HepG2 (cell line): Measurements from ENCODE around the gene VPS13D. TPM values are rescaled to one million over a fixed set of nuclear protein-coding genes. Genes with fewer than 3 reads are reported as not detected.

Experiments used
- CREB1 ChIP-seq, 2 experiments: fragments of 450-650 bp in 1 of 2; IDR thresholded peaks; 2 replicates each; pipeline ENCODE4 v1.6.1; 2016 to 2017; ENCODE audit warnings: control low read depth in 1 of 2, mild to moderate bottlenecking in 1 of 2, missing compliant biosample characterization in 1 of 2, missing genetic modification characterization in 1 of 2
- DNMT3B ChIP-seq: conservative IDR thresholded peaks from 2 replicates; pipeline ENCODE4 v1.6.1; 2016; ENCODE audit warnings: missing biosample characterization, control low read depth
- GABPA ChIP-seq, 2 experiments: IDR thresholded peaks; 2 replicates each; pipeline ENCODE4 v1.6.1; 2011 to 2016; ENCODE audit warnings: low read depth in 2 of 2, low read length in 1 of 2, missing biosample characterization in 1 of 2, missing genetic modification characterization in 1 of 2
- POGK ChIP-seq: sonication (generic); formaldehyde crosslinking; conservative IDR thresholded peaks from 2 replicates; pipeline ENCODE4 v1.8.0; 2022; ENCODE audit warnings: mild to moderate bottlenecking, moderate library complexity, missing genetic modification reagents
- POLR2A ChIP-seq, 2 experiments: IDR thresholded peaks; 2 replicates each; pipeline ENCODE4 v1.6.1; 2011; ENCODE audit warnings: low read depth in 2 of 2, low read length in 2 of 2, mild to moderate bottlenecking in 1 of 2, moderate library complexity in 1 of 2; ENCODE audit not compliant: insufficient read depth in 1 of 2
- RNF2 ChIP-seq: fragments of 450-650 bp; conservative IDR thresholded peaks from 2 replicates; pipeline ENCODE4 v1.6.1; 2016; ENCODE audit warnings: low read depth
- SAP130 ChIP-seq: IDR thresholded peaks from 2 replicates; pipeline ENCODE4 v1.6.1; 2016; ENCODE audit warnings: low read depth
- SMAD9 ChIP-seq: sonication (generic); formaldehyde crosslinking; IDR thresholded peaks from 2 replicates; pipeline ENCODE4 v1.5.1; 2020; ENCODE audit warnings: mild to moderate bottlenecking, missing genetic modification reagents
- TEAD3 ChIP-seq: optimal IDR thresholded peaks from 2 replicates; pipeline ENCODE3; 2016; ENCODE audit warnings: borderline replicate concordance
- ZMAT3 ChIP-seq: sonication (generic); formaldehyde crosslinking; conservative IDR thresholded peaks from 2 replicates; pipeline ENCODE4 v1.7.0; 2021; ENCODE audit warnings: missing genetic modification reagents
- ZNF782 ChIP-seq: sonication (generic); formaldehyde crosslinking; IDR thresholded peaks from 2 replicates; pipeline ENCODE4 v1.4.0; 2020; ENCODE audit warnings: missing genetic modification reagents, mild to moderate bottlenecking, borderline replicate concordance
- ZNF841 ChIP-seq: sonication (generic); formaldehyde crosslinking; IDR thresholded peaks from 2 replicates; pipeline ENCODE4 v1.8.1; 2023; ENCODE audit warnings: missing genetic modification reagents, borderline replicate concordance
- polyA plus RNA-seq, 8 experiments: library from polyadenylated mRNA; depleted of rRNA in 3 of 8; stranded (reverse) in 7 of 8; unstranded in 1 of 8; fragments of >200 nt; fragmentation: Illumina TruSeq in 4 of 8; extraction: Trizol in 4 of 8; gene quantifications; 2 replicates each; pipeline versions ENCODE4 v1.2.1 to v1.2.3, GENCODE V29; 2011 to 2016; ENCODE audit warnings: low read depth in 4 of 8, missing spikeins in 1 of 8, mixed read lengths in 1 of 8; ENCODE audit not compliant: insufficient read depth in 1 of 8
- total RNA-seq, 5 experiments: library from RNA; depleted of rRNA; stranded (reverse); fragments of >200 nt; fragmentation: Illumina TruSeq; extraction: Trizol; gene quantifications; 2 replicates each; pipeline ENCODE4 v1.2.3, GENCODE V29; 2016; ENCODE audit warnings: low read depth in 1 of 5
- TF ChIP-seq, protein P1 (sequence below): sonication (generic); formaldehyde crosslinking; IDR thresholded peaks from 2 replicates; pipeline ENCODE4 v1.5.1; 2020; ENCODE audit warnings: mild to moderate bottlenecking, missing genetic modification reagents, borderline replicate concordance
- TF ChIP-seq, protein P2 (sequence below): sonication (generic); formaldehyde crosslinking; IDR thresholded peaks from 2 replicates; pipeline ENCODE4 v1.8.1; 2023; ENCODE audit warnings: mild to moderate bottlenecking, inconsistent platforms, moderate library complexity, missing genetic modification reagents, borderline replicate concordance
- TF ChIP-seq, protein P3 (sequence below): sonication (generic); formaldehyde crosslinking; IDR thresholded peaks from 2 replicates; pipeline ENCODE4 v1.4.0; 2020; ENCODE audit warnings: mild to moderate bottlenecking, missing genetic modification reagents

The VPS13D gene
- total and polyA plus RNA-seq, 2 of the 13 experiments (the other 11 are each of a cell fraction or from before 2014, with no cell fraction given), result 8.6 to 13.9 TPM

DNA sequence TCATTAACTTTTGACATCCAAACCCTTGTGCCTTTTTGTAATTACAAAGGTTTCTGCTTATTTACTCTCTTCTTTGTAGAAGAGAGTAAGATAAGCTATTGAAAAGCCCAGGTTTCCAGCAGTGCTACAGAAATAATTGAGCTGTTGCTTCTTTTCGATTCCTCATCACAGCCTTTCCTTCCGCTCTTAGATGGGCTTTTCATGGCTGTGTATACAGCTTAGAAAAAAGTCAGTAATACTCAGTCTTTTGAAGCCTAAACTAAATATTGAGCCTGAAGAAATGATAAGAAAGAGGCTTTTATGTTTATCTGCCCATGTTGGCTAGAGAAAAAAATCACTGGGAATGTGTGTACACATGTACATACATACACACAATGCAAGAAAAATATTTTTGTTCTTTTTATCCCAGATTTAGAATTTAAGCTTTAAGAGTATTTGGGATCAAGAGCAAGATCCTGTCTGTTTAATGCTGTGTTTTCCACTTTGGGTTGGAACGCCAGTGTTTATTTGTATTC lies 172.4 kb downstream of the VPS13D start (continued):
- TF ChIP-seq POGK (CRISPR knock-in tag) (no peak), CREB1 (IDR thresholded peaks at IDR 0.05) (no peak), CREB1 (CRISPR knock-in tag; IDR thresholded peaks at IDR 0.05) (peak; percentile 71; the same call in 1 of the 2 replicates), SMAD9 (CRISPR knock-in tag) (no peak), ZNF782 (CRISPR knock-in tag) (no peak), DNMT3B (CRISPR knock-in tag) (no peak), POLR2A (IDR thresholded peaks at IDR 0.05; ENCODE audit: insufficient read depth in 1 of 2, low read depth in 2 of 2, low read length in 2 of 2) (no peak), TEAD3 (peak; percentile 82), ZNF841 (no peak), ZMAT3 (CRISPR knock-in tag) (0 out of 2 replicates have a peak, but pooled peaks have one; percentile 36), RNF2 (no peak), GABPA (IDR thresholded peaks at IDR 0.05; ENCODE audit: low read depth, low read length) (no peak), GABPA (CRISPR knock-in tag; IDR thresholded peaks at IDR 0.05; ENCODE audit: low read depth) (0 out of 2 replicates have a peak, but pooled peaks have one; percentile 23), SAP130 (CRISPR knock-in tag) (peak; percentile 60)
- TF ChIP-seq, protein P1, sequence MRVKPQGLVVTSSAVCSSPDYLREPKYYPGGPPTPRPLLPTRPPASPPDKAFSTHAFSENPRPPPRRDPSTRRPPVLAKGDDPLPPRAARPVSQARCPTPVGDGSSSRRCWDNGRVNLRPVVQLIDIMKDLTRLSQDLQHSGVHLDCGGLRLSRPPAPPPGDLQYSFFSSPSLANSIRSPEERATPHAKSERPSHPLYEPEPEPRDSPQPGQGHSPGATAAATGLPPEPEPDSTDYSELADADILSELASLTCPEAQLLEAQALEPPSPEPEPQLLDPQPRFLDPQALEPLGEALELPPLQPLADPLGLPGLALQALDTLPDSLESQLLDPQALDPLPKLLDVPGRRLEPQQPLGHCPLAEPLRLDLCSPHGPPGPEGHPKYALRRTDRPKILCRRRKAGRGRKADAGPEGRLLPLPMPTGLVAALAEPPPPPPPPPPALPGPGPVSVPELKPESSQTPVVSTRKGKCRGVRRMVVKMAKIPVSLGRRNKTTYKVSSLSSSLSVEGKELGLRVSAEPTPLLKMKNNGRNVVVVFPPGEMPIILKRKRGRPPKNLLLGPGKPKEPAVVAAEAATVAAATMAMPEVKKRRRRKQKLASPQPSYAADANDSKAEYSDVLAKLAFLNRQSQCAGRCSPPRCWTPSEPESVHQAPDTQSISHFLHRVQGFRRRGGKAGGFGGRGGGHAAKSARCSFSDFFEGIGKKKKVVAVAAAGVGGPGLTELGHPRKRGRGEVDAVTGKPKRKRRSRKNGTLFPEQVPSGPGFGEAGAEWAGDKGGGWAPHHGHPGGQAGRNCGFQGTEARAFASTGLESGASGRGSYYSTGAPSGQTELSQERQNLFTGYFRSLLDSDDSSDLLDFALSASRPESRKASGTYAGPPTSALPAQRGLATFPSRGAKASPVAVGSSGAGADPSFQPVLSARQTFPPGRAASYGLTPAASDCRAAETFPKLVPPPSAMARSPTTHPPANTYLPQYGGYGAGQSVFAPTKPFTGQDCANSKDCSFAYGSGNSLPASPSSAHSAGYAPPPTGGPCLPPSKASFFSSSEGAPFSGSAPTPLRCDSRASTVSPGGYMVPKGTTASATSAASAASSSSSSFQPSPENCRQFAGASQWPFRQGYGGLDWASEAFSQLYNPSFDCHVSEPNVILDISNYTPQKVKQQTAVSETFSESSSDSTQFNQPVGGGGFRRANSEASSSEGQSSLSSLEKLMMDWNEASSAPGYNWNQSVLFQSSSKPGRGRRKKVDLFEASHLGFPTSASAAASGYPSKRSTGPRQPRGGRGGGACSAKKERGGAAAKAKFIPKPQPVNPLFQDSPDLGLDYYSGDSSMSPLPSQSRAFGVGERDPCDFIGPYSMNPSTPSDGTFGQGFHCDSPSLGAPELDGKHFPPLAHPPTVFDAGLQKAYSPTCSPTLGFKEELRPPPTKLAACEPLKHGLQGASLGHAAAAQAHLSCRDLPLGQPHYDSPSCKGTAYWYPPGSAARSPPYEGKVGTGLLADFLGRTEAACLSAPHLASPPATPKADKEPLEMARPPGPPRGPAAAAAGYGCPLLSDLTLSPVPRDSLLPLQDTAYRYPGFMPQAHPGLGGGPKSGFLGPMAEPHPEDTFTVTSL, result peak; percentile 85; the same call in 1 of the 2 replicates
- TF ChIP-seq, protein P2, sequence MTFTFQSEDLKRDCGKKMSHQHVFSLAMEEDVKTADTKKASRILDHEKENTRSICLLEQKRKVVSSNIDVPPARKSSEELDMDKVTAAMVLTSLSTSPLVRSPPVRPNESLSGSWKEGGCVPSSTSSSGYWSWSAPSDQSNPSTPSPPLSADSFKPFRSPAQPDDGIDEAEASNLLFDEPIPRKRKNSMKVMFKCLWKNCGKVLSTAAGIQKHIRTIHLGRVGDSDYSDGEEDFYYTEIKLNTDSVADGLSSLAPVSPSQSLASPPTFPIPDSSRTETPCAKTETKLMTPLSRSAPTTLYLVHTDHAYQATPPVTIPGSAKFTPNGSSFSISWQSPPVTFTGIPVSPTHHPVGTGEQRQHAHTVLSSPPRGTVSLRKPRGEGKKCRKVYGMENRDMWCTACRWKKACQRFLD (CRISPR knock-in tag), result no peak
- TF ChIP-seq, protein P3, sequence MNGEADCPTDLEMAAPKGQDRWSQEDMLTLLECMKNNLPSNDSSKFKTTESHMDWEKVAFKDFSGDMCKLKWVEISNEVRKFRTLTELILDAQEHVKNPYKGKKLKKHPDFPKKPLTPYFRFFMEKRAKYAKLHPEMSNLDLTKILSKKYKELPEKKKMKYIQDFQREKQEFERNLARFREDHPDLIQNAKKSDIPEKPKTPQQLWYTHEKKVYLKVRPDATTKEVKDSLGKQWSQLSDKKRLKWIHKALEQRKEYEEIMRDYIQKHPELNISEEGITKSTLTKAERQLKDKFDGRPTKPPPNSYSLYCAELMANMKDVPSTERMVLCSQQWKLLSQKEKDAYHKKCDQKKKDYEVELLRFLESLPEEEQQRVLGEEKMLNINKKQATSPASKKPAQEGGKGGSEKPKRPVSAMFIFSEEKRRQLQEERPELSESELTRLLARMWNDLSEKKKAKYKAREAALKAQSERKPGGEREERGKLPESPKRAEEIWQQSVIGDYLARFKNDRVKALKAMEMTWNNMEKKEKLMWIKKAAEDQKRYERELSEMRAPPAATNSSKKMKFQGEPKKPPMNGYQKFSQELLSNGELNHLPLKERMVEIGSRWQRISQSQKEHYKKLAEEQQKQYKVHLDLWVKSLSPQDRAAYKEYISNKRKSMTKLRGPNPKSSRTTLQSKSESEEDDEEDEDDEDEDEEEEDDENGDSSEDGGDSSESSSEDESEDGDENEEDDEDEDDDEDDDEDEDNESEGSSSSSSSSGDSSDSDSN, result no peak
